Measurements from ENCODE around the gene GPATCH8.
A peak's percentile ranks its signal among the peaks of the same experiment; 100 is the strongest.
"Not testable (repeated sequence)": the region's sequence is repeated elsewhere in the genome, so short reads cannot be mapped to it uniquely, and the experiment has no call there.

Gene GPATCH8

GRCh38 chr17:44397479-44398440 is 105.4 kb downstream of the GPATCH8 start:
- no peak for DNase-seq (ENCODE audit: low read depth in 2 of 2)

DNA sequence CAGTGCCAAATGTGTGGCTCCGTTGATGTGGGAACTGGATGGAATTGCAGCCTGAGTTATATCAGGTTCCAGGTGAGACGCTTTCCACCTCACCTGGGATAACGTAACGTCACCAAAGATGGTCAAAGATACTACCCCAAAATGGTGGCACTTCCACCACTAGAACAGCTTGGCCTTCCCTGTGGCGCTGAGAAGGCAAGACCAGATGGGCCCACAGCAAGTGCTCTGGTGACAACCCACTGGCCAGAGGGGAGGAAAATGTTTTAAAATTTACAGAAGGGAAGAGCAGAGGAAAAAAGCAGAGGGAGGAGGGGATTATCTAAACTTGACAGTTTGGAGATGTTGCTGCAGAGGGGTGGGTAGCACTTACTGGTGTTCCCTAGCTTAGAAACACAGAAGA is 106.3 kb downstream of the GPATCH8 start:
- no peak for DNase-seq (ENCODE audit: low read depth in 2 of 2)

GRCh38 chr17:44394833-44395232 is 108.4 kb downstream of the GPATCH8 start:
- no peak for DNase-seq (ENCODE audit: low read depth in 2 of 2)

GRCh38 chr17:44394112-44394511 is 109.1 kb downstream of the GPATCH8 start:
- not testable (repeated sequence) for DNase-seq (ENCODE audit: low read depth in 2 of 2)

GRCh38 chr17:44390250-44390870 is 112.8 kb downstream of the GPATCH8 start:
- DNase-seq (ENCODE audit: low read depth in 2 of 2) = no peak

DNA sequence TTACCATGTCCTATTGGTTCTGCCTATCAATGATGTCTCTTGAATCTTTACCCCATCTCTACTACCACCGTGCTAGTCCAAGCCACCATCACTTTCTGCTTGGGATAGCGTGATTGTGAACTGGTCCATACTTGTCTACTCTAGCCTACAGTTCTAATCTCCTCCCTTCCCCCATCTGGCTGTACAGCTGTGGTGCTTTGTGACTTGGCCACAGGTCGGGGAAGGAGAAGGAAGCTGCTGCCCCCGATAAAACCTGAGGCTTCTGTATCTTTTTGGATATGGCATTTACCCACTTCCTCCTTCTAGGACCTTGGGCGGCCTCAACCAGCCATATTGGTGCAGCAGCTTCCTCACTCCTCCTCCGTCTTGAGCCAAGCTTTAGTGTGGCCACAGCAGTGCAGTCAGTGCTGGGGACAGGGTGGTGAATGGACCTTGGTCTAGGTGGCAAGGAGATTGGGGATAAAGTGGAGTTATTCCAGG is 113.4 kb downstream of the GPATCH8 start:
- no peak for DNase-seq (ENCODE audit: low read depth in 2 of 2)

- no peak for DNase-seq (ENCODE audit: low read depth in 2 of 2)
These were observed 113.9 kb downstream of the GPATCH8 start, which contains the start of gene ITGA2B for GRCh38 chr17:44389281-44389680. ITGA2B (minus strand) TSS chr17:44389649; CDS start chr17:44389473, 176 bp downstream.

GRCh38 chr17:44387804-44388203 is 115.4 kb downstream of the GPATCH8 start:
- no peak for DNase-seq (ENCODE audit: low read depth in 2 of 2)

GRCh38 chr17:44386182-44386525 is 117.1 kb downstream of the GPATCH8 start:
- DNase-seq (ENCODE audit: low read depth in 2 of 2) = no peak

- DNase-seq (ENCODE audit: low read depth in 2 of 2) = peak; percentile 82 to 88
These were observed 117.7 kb downstream of the GPATCH8 start for GRCh38 chr17:44385287-44386181.

GRCh38 chr17:44384823-44385286 is 118.4 kb downstream of the GPATCH8 start:
- no peak for DNase-seq (ENCODE audit: low read depth in 2 of 2)

- DNase-seq (ENCODE audit: low read depth in 2 of 2) = no peak
These were observed 118.9 kb downstream of the GPATCH8 start for GRCh38 chr17:44384281-44384822.

GRCh38 chr17:44383861-44384260 is 119.3 kb downstream of the GPATCH8 start:
- DNase-seq (ENCODE audit: low read depth in 2 of 2) = no peak

GRCh38 chr17:44383363-44383762 is 119.8 kb downstream of the GPATCH8 start:
- DNase-seq (ENCODE audit: low read depth in 2 of 2) = no peak

DNA sequence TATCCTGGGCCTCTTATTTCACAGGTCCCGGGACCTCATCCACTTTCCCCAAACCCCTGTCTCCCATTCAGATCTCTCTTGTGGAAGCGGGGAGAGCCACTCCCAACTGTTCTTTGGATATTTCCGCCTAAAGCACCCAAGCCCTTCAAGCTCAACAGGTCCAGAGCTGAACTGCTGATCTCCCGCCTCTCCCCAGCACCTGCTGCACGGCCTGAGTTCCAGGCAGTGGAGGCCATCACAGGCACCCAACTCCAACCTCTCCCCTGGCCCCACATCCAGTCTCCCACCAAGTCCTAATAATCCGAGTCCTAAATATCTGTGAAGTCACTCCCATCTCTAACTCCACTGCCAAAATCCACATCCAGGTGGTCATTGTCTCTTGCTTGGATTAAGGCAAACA is 120.3 kb downstream of the GPATCH8 start:
- no peak for DNase-seq (ENCODE audit: low read depth in 2 of 2)

GRCh38 chr17:44381810-44382305 is 121.3 kb downstream of the GPATCH8 start:
- DNase-seq (ENCODE audit: low read depth in 2 of 2) = no peak

DNA sequence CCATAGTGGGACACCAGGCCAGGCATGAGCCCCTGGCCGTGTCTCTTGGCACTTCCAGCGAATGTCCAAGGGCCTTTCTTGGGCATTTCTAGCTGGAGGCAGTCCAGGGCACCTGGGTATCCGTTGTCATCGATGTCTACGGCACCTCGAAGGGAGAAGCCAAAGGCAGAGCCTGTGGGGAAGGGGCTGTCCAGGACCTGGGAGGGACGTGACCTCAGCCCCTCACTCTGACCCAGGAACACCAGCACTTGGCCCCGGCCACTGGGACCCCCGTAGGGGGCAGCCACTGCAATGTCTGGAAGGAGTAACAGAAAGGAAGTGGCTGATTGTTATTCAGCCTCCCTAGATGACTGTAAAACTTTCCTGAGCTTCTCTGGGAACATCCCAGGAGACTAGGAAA is 122.4 kb downstream of the GPATCH8 start:
- no peak for DNase-seq (ENCODE audit: low read depth in 2 of 2)

- DNase-seq (ENCODE audit: low read depth in 2 of 2) = no peak
These were observed 123.3 kb downstream of the GPATCH8 start for GRCh38 chr17:44379887-44380286.

DNA sequence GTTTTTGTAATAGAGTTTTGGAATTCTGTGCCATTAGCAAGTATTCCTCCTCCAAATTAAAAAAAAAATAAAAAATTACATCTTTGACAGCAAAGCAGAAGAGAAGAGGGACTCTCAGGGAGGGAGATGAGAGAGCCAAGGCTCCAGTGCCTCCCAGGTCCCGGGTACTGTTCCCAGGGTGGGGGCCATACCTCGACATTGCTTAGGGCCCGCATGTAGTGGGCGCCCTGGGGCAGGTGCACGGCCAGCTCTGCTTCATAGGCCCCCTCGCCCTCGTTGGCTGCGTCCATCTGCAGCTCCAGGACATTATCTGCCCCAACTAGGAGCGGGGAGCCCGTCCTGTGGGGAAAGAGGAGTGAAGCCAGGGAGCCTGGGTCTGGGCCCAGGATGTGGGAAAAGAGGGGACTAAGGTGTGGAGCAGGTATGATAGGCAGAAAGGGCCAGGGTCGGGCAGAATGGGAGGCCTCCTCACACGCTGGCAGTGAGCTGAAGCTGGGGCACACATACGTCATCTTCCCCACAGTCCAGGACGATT is 125.0 kb downstream of the GPATCH8 start:
- no peak for DNase-seq (ENCODE audit: low read depth in 2 of 2)

GRCh38 chr17:44376779-44377178 is 126.4 kb downstream of the GPATCH8 start:
- no peak for DNase-seq (ENCODE audit: low read depth in 2 of 2)

DNA sequence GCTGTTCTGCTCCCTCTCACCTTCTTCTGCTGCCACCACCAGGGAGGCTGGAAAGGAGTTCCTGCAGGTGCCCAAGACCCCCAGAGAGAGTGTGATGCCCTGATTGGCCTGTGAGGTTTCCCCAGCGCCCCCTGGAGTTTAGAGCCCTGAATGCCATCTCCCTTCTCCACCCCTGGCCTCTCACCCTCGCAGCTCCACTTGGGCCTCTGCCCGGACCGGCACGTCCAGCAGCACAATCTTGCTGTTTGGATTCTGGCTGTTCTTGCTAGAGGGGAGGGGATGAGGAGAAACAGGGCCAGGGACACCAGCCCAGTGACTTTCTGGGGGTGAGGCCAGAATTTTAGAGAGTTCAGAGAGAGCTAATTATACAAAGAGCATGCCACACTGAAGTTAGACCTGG is 127.1 kb downstream of the GPATCH8 start:
- no peak for DNase-seq (ENCODE audit: low read depth in 2 of 2)

Measured in stimulated activated CD4-positive, alpha-beta T cell treated with anti-CD3 and anti-CD28 coated beads, Interleukin-1b, Interleukin-23, amount 100 ng/mL, for 4 hours (primary cell).